Measurements from ENCODE around the gene PID1.

PID1 gene

GRCh38 chr2:229037621-229038020 is 233.5 kb downstream of the PID1 start:
- no peaks in the 10 kb centered on the region for H3K79me2 ChIP-seq (ENCODE audit: control insufficient read depth, insufficient read depth, low read length, unreplicated experiment)

GRCh38 chr2:229033816-229034215 is 237.3 kb downstream of the PID1 start:
- H3K36me3 ChIP-seq (ENCODE audit: insufficient read depth, low read length) = no peaks in the 10 kb centered on the region
- no peak overlapping the region for H3K4me3 ChIP-seq (ENCODE audit: low read depth, low read length)
- H3K4me1 ChIP-seq (ENCODE audit: control insufficient read depth, insufficient read depth, low read length, unreplicated experiment) = no peaks in the 10 kb centered on the region
- no peaks in the 10 kb centered on the region for H3K27me3 ChIP-seq (ENCODE audit: insufficient read depth, low read length)
- H2AFZ ChIP-seq (ENCODE audit: low read length, unreplicated experiment) = no peak overlapping the region
- H3K79me2 ChIP-seq (ENCODE audit: control insufficient read depth, insufficient read depth, low read length, unreplicated experiment) = no peaks in the 10 kb centered on the region
- H3K27ac ChIP-seq (ENCODE audit: low read depth, low read length) = no peak overlapping the region

More at GRCh38 chr2:229037621-229038020, 233.5 kb downstream of the PID1 start:
- no peak overlapping the region for H3K27ac ChIP-seq (ENCODE audit: low read depth, low read length)
- H3K4me1 ChIP-seq (ENCODE audit: control insufficient read depth, insufficient read depth, low read length, unreplicated experiment) = no peaks in the 10 kb centered on the region
- H3K4me3 ChIP-seq (ENCODE audit: low read depth, low read length) = no peak overlapping the region
- H3K36me3 ChIP-seq (ENCODE audit: insufficient read depth, low read length) = no peaks in the 10 kb centered on the region
- H2AFZ ChIP-seq (ENCODE audit: low read length, unreplicated experiment) = no peak overlapping the region
- no peaks in the 10 kb centered on the region for H3K27me3 ChIP-seq (ENCODE audit: insufficient read depth, low read length)

GRCh38 chr2:229032608-229033234 is 238.4 kb downstream of the PID1 start:
- Histone ChIP-seq H2AFZ (ENCODE audit: low read length, unreplicated experiment) (no peak overlapping the region), H3K79me2 (ENCODE audit: control insufficient read depth, insufficient read depth, low read length, unreplicated experiment) (no peaks in the 10 kb centered on the region), H3K36me3 (ENCODE audit: insufficient read depth, low read length) (no peaks in the 10 kb centered on the region), H3K27ac (ENCODE audit: low read depth, low read length) (no peak overlapping the region), H3K4me3 (ENCODE audit: low read depth, low read length) (no peak overlapping the region), H3K4me1 (ENCODE audit: control insufficient read depth, insufficient read depth, low read length, unreplicated experiment) (no peaks in the 10 kb centered on the region), H3K27me3 (ENCODE audit: insufficient read depth, low read length) (no peaks in the 10 kb centered on the region)

- no peak overlapping the region for H3K4me3 ChIP-seq (ENCODE audit: low read depth, low read length)
- no peaks in the 10 kb centered on the region; the same call in 1 of the 2 replicates for H3K36me3 ChIP-seq (ENCODE audit: insufficient read depth, low read length)
- H3K27me3 ChIP-seq (ENCODE audit: insufficient read depth, low read length) = no peaks in the 10 kb centered on the region
- H3K79me2 ChIP-seq (ENCODE audit: control insufficient read depth, insufficient read depth, low read length, unreplicated experiment) = no peaks in the 10 kb centered on the region
- H3K4me1 ChIP-seq (ENCODE audit: control insufficient read depth, insufficient read depth, low read length, unreplicated experiment) = no peaks in the 10 kb centered on the region
- H2AFZ ChIP-seq (ENCODE audit: low read length, unreplicated experiment) = no peak overlapping the region
- H3K27ac ChIP-seq (ENCODE audit: low read depth, low read length) = no peak overlapping the region
Measured at GRCh38 chr2:229027353-229028105, 243.6 kb downstream of the PID1 start.

GRCh38 chr2:229025653-229026052 is 245.4 kb downstream of the PID1 start:
- Histone ChIP-seq H3K79me2 (ENCODE audit: control insufficient read depth, insufficient read depth, low read length, unreplicated experiment) (no peaks in the 10 kb centered on the region), H3K27ac (ENCODE audit: low read depth, low read length) (no peak overlapping the region), H3K27me3 (ENCODE audit: insufficient read depth, low read length) (no peaks in the 10 kb centered on the region), H3K4me1 (ENCODE audit: control insufficient read depth, insufficient read depth, low read length, unreplicated experiment) (no peaks in the 10 kb centered on the region), H3K4me3 (ENCODE audit: low read depth, low read length) (no peak overlapping the region), H3K36me3 (ENCODE audit: insufficient read depth, low read length) (no peaks in the 10 kb centered on the region; the same call in 1 of the 2 replicates), H2AFZ (ENCODE audit: low read length, unreplicated experiment) (no peak overlapping the region)

- Histone ChIP-seq H3K4me1 (ENCODE audit: control insufficient read depth, insufficient read depth, low read length, unreplicated experiment) (no peaks in the 10 kb centered on the region), H3K27ac (ENCODE audit: low read depth, low read length) (no peak overlapping the region), H3K4me3 (ENCODE audit: low read depth, low read length) (no peak overlapping the region), H2AFZ (ENCODE audit: low read length, unreplicated experiment) (no peak overlapping the region), H3K27me3 (ENCODE audit: insufficient read depth, low read length) (no peaks in the 10 kb centered on the region), H3K36me3 (ENCODE audit: insufficient read depth, low read length) (no peaks in the 10 kb centered on the region; the same call in 1 of the 2 replicates), H3K79me2 (ENCODE audit: control insufficient read depth, insufficient read depth, low read length, unreplicated experiment) (no peaks in the 10 kb centered on the region)
Measured at GRCh38 chr2:229022652-229023051, 248.4 kb downstream of the PID1 start.

- Histone ChIP-seq H3K27ac (ENCODE audit: low read depth, low read length) (no peak overlapping the region), H2AFZ (ENCODE audit: low read length, unreplicated experiment) (no peak overlapping the region), H3K4me1 (ENCODE audit: control insufficient read depth, insufficient read depth, low read length, unreplicated experiment) (no peaks in the 10 kb centered on the region), H3K36me3 (ENCODE audit: insufficient read depth, low read length) (no peaks in the 10 kb centered on the region; the same call in 1 of the 2 replicates), H3K27me3 (ENCODE audit: insufficient read depth, low read length) (no peaks in the 10 kb centered on the region), H3K79me2 (ENCODE audit: control insufficient read depth, insufficient read depth, low read length, unreplicated experiment) (no peaks in the 10 kb centered on the region), H3K4me3 (ENCODE audit: low read depth, low read length) (no peak overlapping the region)
Measured at GRCh38 chr2:229022071-229022470, 249.0 kb downstream of the PID1 start.

- Histone ChIP-seq H3K36me3 (ENCODE audit: insufficient read depth, low read length) (no peaks in the 10 kb centered on the region), H3K4me1 (ENCODE audit: control insufficient read depth, insufficient read depth, low read length, unreplicated experiment) (no peaks in the 10 kb centered on the region), H2AFZ (ENCODE audit: low read length, unreplicated experiment) (no peak overlapping the region), H3K4me3 (ENCODE audit: low read depth, low read length) (no peak overlapping the region), H3K79me2 (ENCODE audit: control insufficient read depth, insufficient read depth, low read length, unreplicated experiment) (no peaks in the 10 kb centered on the region), H3K27ac (ENCODE audit: low read depth, low read length) (no peak overlapping the region), H3K27me3 (ENCODE audit: insufficient read depth, low read length) (no peaks in the 10 kb centered on the region)
Measured at GRCh38 chr2:229009816-229010215, 261.3 kb downstream of the PID1 start.

- Histone ChIP-seq H3K27ac (ENCODE audit: low read depth, low read length) (no peak overlapping the region), H3K79me2 (ENCODE audit: control insufficient read depth, insufficient read depth, low read length, unreplicated experiment) (no peaks in the 10 kb centered on the region), H3K27me3 (ENCODE audit: insufficient read depth, low read length) (no peaks in the 10 kb centered on the region), H2AFZ (ENCODE audit: low read length, unreplicated experiment) (no peak overlapping the region), H3K4me3 (ENCODE audit: low read depth, low read length) (no peak overlapping the region), H3K4me1 (ENCODE audit: control insufficient read depth, insufficient read depth, low read length, unreplicated experiment) (no peaks in the 10 kb centered on the region), H3K36me3 (ENCODE audit: insufficient read depth, low read length) (no peaks in the 10 kb centered on the region)
Measured at GRCh38 chr2:229003256-229003655, 267.8 kb downstream of the PID1 start.

GRCh38 chr2:229001196-229001595 is 269.9 kb downstream of the PID1 start:
- H3K4me1 ChIP-seq (ENCODE audit: control insufficient read depth, insufficient read depth, low read length, unreplicated experiment) = no peaks in the 10 kb centered on the region
- H3K27me3 ChIP-seq (ENCODE audit: insufficient read depth, low read length) = no peaks in the 10 kb centered on the region
- no peak overlapping the region for H3K4me3 ChIP-seq (ENCODE audit: low read depth, low read length)
- no peaks in the 10 kb centered on the region for H3K36me3 ChIP-seq (ENCODE audit: insufficient read depth, low read length)
- no peak overlapping the region for H2AFZ ChIP-seq (ENCODE audit: low read length, unreplicated experiment)
- H3K79me2 ChIP-seq (ENCODE audit: control insufficient read depth, insufficient read depth, low read length, unreplicated experiment) = no peaks in the 10 kb centered on the region
- H3K27ac ChIP-seq (ENCODE audit: low read depth, low read length) = no peak overlapping the region

- Histone ChIP-seq H3K36me3 (ENCODE audit: insufficient read depth, low read length) (no peaks in the 10 kb centered on the region), H2AFZ (ENCODE audit: low read length, unreplicated experiment) (no peak overlapping the region), H3K4me1 (ENCODE audit: control insufficient read depth, insufficient read depth, low read length, unreplicated experiment) (no peaks in the 10 kb centered on the region), H3K4me3 (ENCODE audit: low read depth, low read length) (no peak overlapping the region), H3K27ac (ENCODE audit: low read depth, low read length) (no peak overlapping the region), H3K79me2 (ENCODE audit: control insufficient read depth, insufficient read depth, low read length, unreplicated experiment) (no peaks in the 10 kb centered on the region), H3K27me3 (ENCODE audit: insufficient read depth, low read length) (no peaks in the 10 kb centered on the region)
Measured at GRCh38 chr2:228999326-228999725, 271.8 kb downstream of the PID1 start.

Data from ACC112 (cell line).